ENCODE results near the gene MAN1B1.
A peak's percentile ranks its signal among the peaks of the same experiment; 100 is the strongest.

The MAN1B1 gene

GRCh38 chr9:137085920-137086530 lies 760 bp upstream of the MAN1B1 start:
- peak; percentile 63 for DNase-seq (ENCODE audit: low spot score)

- DNase-seq (ENCODE audit: low spot score) = no peak
These were observed 682 bp downstream of the MAN1B1 start for GRCh38 chr9:137087409-137087925.

- DNase-seq (ENCODE audit: low spot score) = no peak
These were observed 1.3 kb downstream of the MAN1B1 start for GRCh38 chr9:137088121-137088520.

GRCh38 chr9:137089232-137089947 lies 2.6 kb downstream of the MAN1B1 start:
- DNase-seq (ENCODE audit: low spot score) = no peak

- no peak for DNase-seq (ENCODE audit: low spot score)
These were observed 9.1 kb downstream of the MAN1B1 start for GRCh38 chr9:137095664-137096517.

- no peak for DNase-seq (ENCODE audit: low spot score)
These were observed 10.2 kb downstream of the MAN1B1 start for GRCh38 chr9:137096785-137097546.

GRCh38 chr9:137097761-137098462 lies 11.1 kb downstream of the MAN1B1 start:
- no peak for DNase-seq (ENCODE audit: low spot score)

GRCh38 chr9:137099231-137099630 lies 12.4 kb downstream of the MAN1B1 start:
- no peak for DNase-seq (ENCODE audit: low spot score)

GRCh38 chr9:137103206-137103999 lies 16.6 kb downstream of the MAN1B1 start:
- DNase-seq (ENCODE audit: low spot score) = no peak

- DNase-seq (ENCODE audit: low spot score) = no peak
These were observed 19.3 kb downstream of the MAN1B1 start for GRCh38 chr9:137105814-137106661.

GRCh38 chr9:137106662-137107250 lies 20.0 kb downstream of the MAN1B1 start:
- DNase-seq (ENCODE audit: low spot score) = no peak

- DNase-seq (ENCODE audit: low spot score) = no peak
These were observed 20.6 kb downstream of the MAN1B1 start for GRCh38 chr9:137107312-137107921.

GRCh38 chr9:137107982-137108381 lies 21.2 kb downstream of the MAN1B1 start:
- no peak for DNase-seq (ENCODE audit: low spot score)

GRCh38 chr9:137108608-137109249 lies 21.9 kb downstream of the MAN1B1 start:
- DNase-seq (ENCODE audit: low spot score) = peak; percentile 24

- DNase-seq (ENCODE audit: low spot score) = no peak
These were observed 22.7 kb downstream of the MAN1B1 start for GRCh38 chr9:137109250-137110146.

- no peak for DNase-seq (ENCODE audit: low spot score)
These were observed 23.5 kb downstream of the MAN1B1 start for GRCh38 chr9:137110147-137110910.
